HepG2 (cell line): Measurements from ENCODE around the gene ZNF385B. TPM values are rescaled to one million over a fixed set of nuclear protein-coding genes. Genes with fewer than 3 reads are reported as not detected.

Source experiments
- CHCHD3 ChIP-seq: sonication (generic); formaldehyde crosslinking; IDR thresholded peaks from 2 replicates; pipeline ENCODE4 v1.8.0; 2022; ENCODE audit warnings: mild to moderate bottlenecking, missing genetic modification reagents, moderate library complexity
- CREM ChIP-seq, 2 experiments: sonication (generic) in 1 of 2; formaldehyde crosslinking in 1 of 2; IDR thresholded peaks; 2 replicates each; pipeline versions ENCODE4 v1.4.0 to v1.6.1; 2016 to 2020; ENCODE audit warnings: antibody characterized with exemption in 1 of 2, mild to moderate bottlenecking in 1 of 2, missing genetic modification reagents in 1 of 2
- FOXK1 ChIP-seq: sonication (generic); formaldehyde crosslinking; IDR thresholded peaks from 2 replicates; pipeline ENCODE4 v1.4.0; 2020; ENCODE audit warnings: low read depth, missing genetic modification reagents, borderline replicate concordance
- GATAD2A ChIP-seq: IDR thresholded peaks from 2 replicates; pipeline ENCODE4 v1.6.1; 2016
- IRF2 ChIP-seq: IDR thresholded peaks from 2 replicates; pipeline ENCODE4 v1.6.1; 2018; ENCODE audit warnings: missing genetic modification reagents, missing compliant biosample characterization
- JARID2 ChIP-seq: sonication (generic); formaldehyde crosslinking; IDR thresholded peaks from 2 replicates; pipeline ENCODE4 v1.8.1; 2023; ENCODE audit warnings: missing genetic modification reagents, inconsistent platforms; ENCODE audit not compliant: insufficient replicate concordance
- KLF9 ChIP-seq: IDR thresholded peaks from 2 replicates; pipeline ENCODE4 v1.6.1; 2016; ENCODE audit warnings: low read depth
- NR2F2 ChIP-seq: IDR thresholded peaks from 2 replicates; pipeline ENCODE4 v1.6.1; 2012; ENCODE audit warnings: low read depth, inconsistent platforms, borderline replicate concordance
- PAWR ChIP-seq: sonication (generic); formaldehyde crosslinking; IDR thresholded peaks from 2 replicates; pipeline ENCODE4 v1.4.0; 2020; ENCODE audit warnings: missing genetic modification reagents, mild to moderate bottlenecking, borderline replicate concordance
- SIN3A ChIP-seq: IDR thresholded peaks from 2 replicates; pipeline ENCODE4 v1.6.1; 2011; ENCODE audit warnings: low read depth, mild to moderate bottlenecking, control low read depth, low read length, borderline replicate concordance
- SMARCC2 ChIP-seq: fragments of 450-650 bp; IDR thresholded peaks from 2 replicates; pipeline ENCODE4 v1.6.1; 2017; ENCODE audit warnings: antibody characterized with exemption, mild to moderate bottlenecking
- SNAPC4 ChIP-seq: sonication (generic); formaldehyde crosslinking; IDR thresholded peaks from 2 replicates; pipeline ENCODE4 v1.4.0; 2020; ENCODE audit warnings: mild to moderate bottlenecking, missing genetic modification reagents
- SOX6 ChIP-seq, 2 experiments: fragments of 450-650 bp in 1 of 2; sonication (generic) in 1 of 2; formaldehyde crosslinking in 1 of 2; IDR thresholded peaks; 2 replicates each; pipeline versions ENCODE4 v1.4.0 to v1.6.1; 2017 to 2020; ENCODE audit warnings: antibody characterized with exemption in 1 of 2, mild to moderate bottlenecking in 1 of 2, missing genetic modification reagents in 1 of 2
- SYNCRIP ChIP-seq: fragments of 200-400 bp; formaldehyde crosslinking; IDR thresholded peaks from 2 replicates; pipeline ENCODE4 v1.6.1; 2018; ENCODE audit warnings: mild to moderate bottlenecking, low read depth, low read length; ENCODE audit not compliant: insufficient read depth
- TARDBP ChIP-seq: sonication (generic); formaldehyde crosslinking; IDR thresholded peaks from 2 replicates; pipeline ENCODE4 v1.8.0; 2022; ENCODE audit warnings: mild to moderate bottlenecking, missing genetic modification reagents
- ZKSCAN5 ChIP-seq: sonication (generic); formaldehyde crosslinking; IDR thresholded peaks from 2 replicates; pipeline ENCODE4 v1.5.1; 2020; ENCODE audit warnings: mild to moderate bottlenecking, missing genetic modification reagents
- ZMYM3 ChIP-seq: sonication (generic); formaldehyde crosslinking; IDR thresholded peaks from 2 replicates; pipeline ENCODE4 v1.5.1; 2020; ENCODE audit warnings: mild to moderate bottlenecking, missing genetic modification reagents
- ZNF607 ChIP-seq: sonication (generic); formaldehyde crosslinking; IDR thresholded peaks from 2 replicates; pipeline ENCODE4 v1.5.1; 2020; ENCODE audit warnings: missing genetic modification reagents, mild to moderate bottlenecking, borderline replicate concordance
- ZNF790 ChIP-seq: sonication (generic); formaldehyde crosslinking; IDR thresholded peaks from 2 replicates; pipeline ENCODE4 v1.8.0; 2022; ENCODE audit warnings: missing genetic modification reagents, mild to moderate bottlenecking, borderline replicate concordance
- polyA plus RNA-seq, 8 experiments: library from polyadenylated mRNA; depleted of rRNA in 3 of 8; stranded (reverse) in 7 of 8; unstranded in 1 of 8; fragments of >200 nt; fragmentation: Illumina TruSeq in 4 of 8; extraction: Trizol in 4 of 8; gene quantifications; 2 replicates each; pipeline versions ENCODE4 v1.2.1 to v1.2.3, GENCODE V29; 2011 to 2016; ENCODE audit warnings: low read depth in 4 of 8, missing spikeins in 1 of 8, mixed read lengths in 1 of 8; ENCODE audit not compliant: insufficient read depth in 1 of 8
- total RNA-seq, 5 experiments: library from RNA; depleted of rRNA; stranded (reverse); fragments of >200 nt; fragmentation: Illumina TruSeq; extraction: Trizol; gene quantifications; 2 replicates each; pipeline ENCODE4 v1.2.3, GENCODE V29; 2016; ENCODE audit warnings: low read depth in 1 of 5
- TF ChIP-seq, protein P1 (sequence below): sonication (generic); formaldehyde crosslinking; IDR thresholded peaks from 2 replicates; pipeline ENCODE4 v1.4.0; 2020; ENCODE audit warnings: mild to moderate bottlenecking, missing genetic modification reagents, borderline replicate concordance

The ZNF385B gene
- total and polyA plus RNA-seq, 2 of the 13 experiments (the other 11 are each of a cell fraction or from before 2014, with no cell fraction given): 3.3 to 6.7 TPM

GRCh38 chr2:179574061-179574519 is 287.3 kb downstream of the ZNF385B start (continued):
- no peak for TF ChIP-seq ZKSCAN5 (CRISPR knock-in tag)
- no peak for TF ChIP-seq IRF2
- no peak for TF ChIP-seq CHCHD3 (CRISPR knock-in tag)
- no peak for TF ChIP-seq KLF9
- peak; percentile 53; the same call in 1 of the 2 replicates for TF ChIP-seq CREM (IDR thresholded peaks at IDR 0.05)
- no peak for TF ChIP-seq CREM (CRISPR knock-in tag; IDR thresholded peaks at IDR 0.05)
- no peak for TF ChIP-seq PAWR
- no peak for TF ChIP-seq ZNF607
- TF ChIP-seq, protein P1, sequence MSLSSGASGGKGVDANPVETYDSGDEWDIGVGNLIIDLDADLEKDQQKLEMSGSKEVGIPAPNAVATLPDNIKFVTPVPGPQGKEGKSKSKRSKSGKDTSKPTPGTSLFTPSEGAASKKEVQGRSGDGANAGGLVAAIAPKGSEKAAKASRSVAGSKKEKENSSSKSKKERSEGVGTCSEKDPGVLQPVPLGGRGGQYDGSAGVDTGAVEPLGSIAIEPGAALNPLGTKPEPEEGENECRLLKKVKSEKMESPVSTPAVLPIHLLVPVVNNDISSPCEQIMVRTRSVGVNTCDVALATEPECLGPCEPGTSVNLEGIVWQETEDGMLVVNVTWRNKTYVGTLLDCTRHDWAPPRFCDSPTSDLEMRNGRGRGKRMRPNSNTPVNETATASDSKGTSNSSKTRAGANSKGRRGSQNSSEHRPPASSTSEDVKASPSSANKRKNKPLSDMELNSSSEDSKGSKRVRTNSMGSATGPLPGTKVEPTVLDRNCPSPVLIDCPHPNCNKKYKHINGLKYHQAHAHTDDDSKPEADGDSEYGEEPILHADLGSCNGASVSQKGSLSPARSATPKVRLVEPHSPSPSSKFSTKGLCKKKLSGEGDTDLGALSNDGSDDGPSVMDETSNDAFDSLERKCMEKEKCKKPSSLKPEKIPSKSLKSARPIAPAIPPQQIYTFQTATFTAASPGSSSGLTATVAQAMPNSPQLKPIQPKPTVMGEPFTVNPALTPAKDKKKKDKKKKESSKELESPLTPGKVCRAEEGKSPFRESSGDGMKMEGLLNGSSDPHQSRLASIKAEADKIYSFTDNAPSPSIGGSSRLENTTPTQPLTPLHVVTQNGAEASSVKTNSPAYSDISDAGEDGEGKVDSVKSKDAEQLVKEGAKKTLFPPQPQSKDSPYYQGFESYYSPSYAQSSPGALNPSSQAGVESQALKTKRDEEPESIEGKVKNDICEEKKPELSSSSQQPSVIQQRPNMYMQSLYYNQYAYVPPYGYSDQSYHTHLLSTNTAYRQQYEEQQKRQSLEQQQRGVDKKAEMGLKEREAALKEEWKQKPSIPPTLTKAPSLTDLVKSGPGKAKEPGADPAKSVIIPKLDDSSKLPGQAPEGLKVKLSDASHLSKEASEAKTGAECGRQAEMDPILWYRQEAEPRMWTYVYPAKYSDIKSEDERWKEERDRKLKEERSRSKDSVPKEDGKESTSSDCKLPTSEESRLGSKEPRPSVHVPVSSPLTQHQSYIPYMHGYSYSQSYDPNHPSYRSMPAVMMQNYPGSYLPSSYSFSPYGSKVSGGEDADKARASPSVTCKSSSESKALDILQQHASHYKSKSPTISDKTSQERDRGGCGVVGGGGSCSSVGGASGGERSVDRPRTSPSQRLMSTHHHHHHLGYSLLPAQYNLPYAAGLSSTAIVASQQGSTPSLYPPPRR: 0 out of 2 replicates have a peak, but pooled peaks have one; percentile 21
- no peak for TF ChIP-seq SYNCRIP
- no peak for TF ChIP-seq SNAPC4 (CRISPR knock-in tag)
- TF ChIP-seq SMARCC2: no peak
- TF ChIP-seq FOXK1: no peak
- no peak for TF ChIP-seq SIN3A
- TF ChIP-seq JARID2: no peak
- no peak for TF ChIP-seq ZMYM3
- TF ChIP-seq NR2F2: 0 out of 2 replicates have a peak, but pooled peaks have one; percentile 16
- TF ChIP-seq GATAD2A (CRISPR knock-in tag): peak; percentile 92
- TF ChIP-seq SOX6 (IDR thresholded peaks at IDR 0.05): no peak
- peak; percentile 96 for TF ChIP-seq SOX6 (CRISPR knock-in tag; IDR thresholded peaks at IDR 0.05)
- peak; percentile 43; the same call in 1 of the 2 replicates for TF ChIP-seq TARDBP (CRISPR knock-in tag)
- TF ChIP-seq ZNF790: no peak
